HCT116 (cell line): ENCODE measurements around the gene STIM2. TPM values are rescaled to one million over a fixed set of nuclear protein-coding genes. Genes with fewer than 3 reads are reported as not detected.

Experiments
- ATAC-seq: fragments of 200-7000 bp; cut with Tn5 transposase; 2 replicates; pipeline ENCODE4 v1.9.1; 2020; ENCODE audit warnings: mild to moderate bottlenecking, moderate library complexity
- BruUV-seq: library from RNA; stranded (reverse); fragments of 400-500 nt; replicated peaks from 2 replicates; lab custom pipeline; 2021; lab: Mats Ljungman, UMichigan
- CTCF ChIA-PET: fragments of 300-600 bp; sonication (Branson Sonifier 250); formaldehyde crosslinking; loops from one replicate; lab custom pipeline; 2021; ENCODE audit warnings: antibody characterized with exemption; lab: Charles Lee
- POLR2A ChIA-PET: fragments of 300-600, 350-600 bp; sonication (Branson Sonifier 250); formaldehyde crosslinking; loops from one replicate; lab custom pipeline; 2021; ENCODE audit warnings: antibody characterized with exemption; lab: Charles Lee
- RAD21 ChIA-PET, 2 experiments: fragments of 300-600 bp; sonication (Branson Sonifier 250); formaldehyde crosslinking; loops; one replicate each; lab custom pipeline; 2023; ENCODE audit warnings: low total read pairs in 2 of 2; ENCODE audit not compliant: uncharacterized antibody in 2 of 2, unreplicated experiment in 2 of 2, low non-redundant PET in 1 of 2; lab: Charles Lee
- DNase-seq: peaks from one replicate; pipeline ENCODE4 v3.0.0-alpha.2; 2010; ENCODE audit warnings: low read depth, low spot score
- H2AFZ ChIP-seq: fragments of 200-600 bp; shearing (Covaris generic), sonication (generic); 2 replicates; pipeline ENCODE4 v1.6.1; 2017; ENCODE audit warnings: low read depth, mixed run types, mixed read lengths, antibody characterized with exemption, low read length; ENCODE audit not compliant: poor library complexity, severe bottlenecking
- H3K27ac ChIP-seq: 2 replicates; pipeline ENCODE4 v1.5.1; 2012; ENCODE audit warnings: low read depth, low read length
- H3K27me3 ChIP-seq: fragments of 200-600 bp; sonication (generic); 2 replicates; pipeline ENCODE4 v1.6.1; 2016; ENCODE audit warnings: mixed run types, low read length, mixed read lengths; ENCODE audit not compliant: insufficient read depth
- H3K36me3 ChIP-seq, 2 experiments: fragments of 200-500 bp in 1 of 2; fragments of 200-600 bp in 1 of 2; sonication (Bioruptor generic) in 1 of 2; sonication (generic) in 1 of 2; 2 replicates each; pipeline versions ENCODE4 v1.5.1 to v1.6.1; 2014 to 2016; ENCODE audit warnings: low read length in 2 of 2, inconsistent platforms in 1 of 2, mixed read lengths in 1 of 2, mixed run types in 1 of 2; ENCODE audit not compliant: insufficient read depth in 2 of 2, control insufficient read depth in 1 of 2
- H3K4me1 ChIP-seq, 2 experiments: fragments of 200-600 bp in 1 of 2; sonication (generic) in 1 of 2; 2 replicates each; pipeline versions ENCODE4 v1.5.1 to v1.6.1; 2012 to 2017; ENCODE audit warnings: low read length in 2 of 2, inconsistent platforms in 1 of 2, mild to moderate bottlenecking in 1 of 2, mixed read lengths in 1 of 2, mixed run types in 1 of 2, moderate library complexity in 1 of 2; ENCODE audit not compliant: insufficient read depth in 2 of 2, control insufficient read depth in 1 of 2
- H3K4me2 ChIP-seq: fragments of 200-600 bp; sonication (generic); 2 replicates; pipeline ENCODE4 v1.6.1; 2017; ENCODE audit warnings: mixed run types, low read length, mixed read lengths
- H3K4me3 ChIP-seq, 2 experiments: fragments of 200-600 bp in 1 of 2; sonication (generic) in 1 of 2; replicated peaks in 1 of 2; 2 replicates each; pipeline ENCODE4 v1.5.1; 2011 to 2016; ENCODE audit warnings: low read length in 2 of 2, control low read depth in 1 of 2, low read depth in 1 of 2, mild to moderate bottlenecking in 1 of 2, mixed read lengths in 1 of 2, mixed run types in 1 of 2
- H3K79me2 ChIP-seq: fragments of 200-600 bp; sonication (generic); 2 replicates; pipeline ENCODE4 v1.6.1; 2017; ENCODE audit warnings: mild to moderate bottlenecking, mixed run types, low read length, moderate library complexity, mixed read lengths; ENCODE audit not compliant: insufficient read depth
- H3K9ac ChIP-seq: fragments of 200-600 bp; sonication (generic); 2 replicates; pipeline ENCODE4 v1.6.1; 2016; ENCODE audit warnings: low read length, mixed read lengths
- H3K9me2 ChIP-seq: fragments of 200-600 bp; sonication (generic), shearing (Covaris generic); 2 replicates; pipeline ENCODE4 v1.6.1; 2017; ENCODE audit warnings: mixed run types, mild to moderate bottlenecking, moderate library complexity; ENCODE audit not compliant: insufficient read depth
- H3K9me3 ChIP-seq, 2 experiments: fragments of 200-500 bp in 1 of 2; fragments of 200-600 bp in 1 of 2; sonication (Bioruptor generic) in 1 of 2; sonication (generic) in 1 of 2; 2 replicates each; pipeline ENCODE4 v1.6.1; 2014 to 2017; ENCODE audit warnings: low read length in 2 of 2, mixed read lengths in 2 of 2, inconsistent platforms in 1 of 2, low read depth in 1 of 2, mild to moderate bottlenecking in 1 of 2, mixed run types in 1 of 2, moderate library complexity in 1 of 2; ENCODE audit not compliant: control insufficient read depth in 1 of 2, insufficient read depth in 1 of 2
- H4K20me1 ChIP-seq: fragments of 200-600 bp; sonication (generic), shearing (Covaris generic); 2 replicates; pipeline ENCODE4 v1.6.1; 2017; ENCODE audit warnings: mixed run types, mild to moderate bottlenecking, moderate library complexity; ENCODE audit not compliant: insufficient read depth
- CBX3 ChIP-seq: IDR thresholded peaks from 2 replicates; pipeline ENCODE4 v1.6.1; 2012; ENCODE audit warnings: low read depth
- EZH2 ChIP-seq: fragments of 200-600 bp; sonication (generic); IDR thresholded peaks from 2 replicates; pipeline ENCODE4 v1.6.1; 2017; ENCODE audit warnings: antibody characterized with exemption, mixed run types
- EZH2phosphoT487 ChIP-seq: fragments of 200-600 bp; IDR thresholded peaks from 2 replicates; pipeline ENCODE4 v1.6.1; 2018; ENCODE audit warnings: antibody characterized with exemption, borderline replicate concordance
- POLR2A ChIP-seq: IDR thresholded peaks from 2 replicates; pipeline ENCODE4 v1.7.0; 2011; ENCODE audit warnings: borderline replicate concordance; ENCODE audit not compliant: insufficient read depth, insufficient read length; ENCODE audit errors: extremely low read depth
- SIN3A ChIP-seq: IDR thresholded peaks from 2 replicates; pipeline ENCODE4 v1.6.1; 2012; ENCODE audit warnings: low read depth
- SP1 ChIP-seq: IDR thresholded peaks from 2 replicates; pipeline ENCODE4 v1.6.1; 2012; ENCODE audit warnings: low read depth
- TCF7L2 ChIP-seq: IDR thresholded peaks from 2 replicates; pipeline ENCODE4 v1.7.0; 2011; ENCODE audit warnings: borderline replicate concordance, inconsistent platforms; ENCODE audit not compliant: insufficient read depth, insufficient read length; ENCODE audit errors: extremely low read depth
- ZFX ChIP-seq: fragments of 450-650 bp; IDR thresholded peaks from 2 replicates; pipeline ENCODE4 v1.6.1; 2017
- intact Hi-C: fragments of 100-400 bp; cut with micrococcal nuclease; formaldehyde crosslinking; loops from 2 replicates; pipeline ENCODE4 v1.10.0; 2022
- total RNA-seq: library from RNA; stranded (reverse); gene quantifications from one replicate; pipeline ENCODE4 v1.2.1, GENCODE V29; 2021; ENCODE audit not compliant: unreplicated experiment
- TF ChIP-seq, protein P1 (sequence below), 3 experiments: fragments of 200-600 bp in 1 of 3; sonication (generic) in 1 of 3; IDR thresholded peaks in 2 of 3; conservative IDR thresholded peaks in 1 of 3; 2 replicates each; pipeline ENCODE4 v1.5.1; 2012 to 2017; ENCODE audit warnings: low read depth in 2 of 3, low read length in 2 of 3, antibody characterized with exemption in 1 of 3, borderline replicate concordance in 1 of 3, control low read depth in 1 of 3, mild to moderate bottlenecking in 1 of 3, mixed read lengths in 1 of 3, mixed run types in 1 of 3, moderate library complexity in 1 of 3; ENCODE audit not compliant: insufficient read depth in 1 of 3
- TF ChIP-seq, protein P2 (sequence below): IDR thresholded peaks from 2 replicates; pipeline ENCODE4 v1.6.1; 2012

The STIM2 gene
- total RNA-seq, 1 experiment from 2014 or later, result 65.9 TPM

DNA sequence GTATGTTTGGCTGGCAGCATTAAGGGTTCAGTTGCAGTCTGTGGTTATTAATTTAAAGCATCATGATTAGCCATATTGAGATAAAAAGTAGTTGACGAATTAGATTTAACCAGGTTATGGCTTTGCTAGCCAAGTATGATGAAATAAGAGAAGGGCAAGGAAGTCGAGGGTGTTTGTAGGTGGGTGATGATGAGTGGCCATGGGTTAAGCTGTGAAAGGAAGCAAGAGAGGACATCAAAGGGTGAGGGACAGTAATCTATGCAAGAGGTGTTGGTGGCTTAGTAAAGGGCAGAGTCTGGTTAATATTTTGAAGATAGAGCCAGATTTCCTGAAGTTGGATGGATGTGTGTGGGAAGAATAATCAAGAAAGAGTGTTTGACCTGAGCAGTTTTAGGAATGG is 44.5 kb downstream of the STIM2 start:
- H3K36me3 ChIP-seq, result no peaks in the 10 kb centered on the region
- CTCF ChIA-PET, result no interaction called here
- no peak overlapping the region for H3K27ac ChIP-seq
- no peaks in the 10 kb centered on the region for H3K4me1 ChIP-seq
- RAD21 ChIA-PET, result no interaction called here
- TF ChIP-seq SIN3A, result no peak
- TF ChIP-seq, protein P1, sequence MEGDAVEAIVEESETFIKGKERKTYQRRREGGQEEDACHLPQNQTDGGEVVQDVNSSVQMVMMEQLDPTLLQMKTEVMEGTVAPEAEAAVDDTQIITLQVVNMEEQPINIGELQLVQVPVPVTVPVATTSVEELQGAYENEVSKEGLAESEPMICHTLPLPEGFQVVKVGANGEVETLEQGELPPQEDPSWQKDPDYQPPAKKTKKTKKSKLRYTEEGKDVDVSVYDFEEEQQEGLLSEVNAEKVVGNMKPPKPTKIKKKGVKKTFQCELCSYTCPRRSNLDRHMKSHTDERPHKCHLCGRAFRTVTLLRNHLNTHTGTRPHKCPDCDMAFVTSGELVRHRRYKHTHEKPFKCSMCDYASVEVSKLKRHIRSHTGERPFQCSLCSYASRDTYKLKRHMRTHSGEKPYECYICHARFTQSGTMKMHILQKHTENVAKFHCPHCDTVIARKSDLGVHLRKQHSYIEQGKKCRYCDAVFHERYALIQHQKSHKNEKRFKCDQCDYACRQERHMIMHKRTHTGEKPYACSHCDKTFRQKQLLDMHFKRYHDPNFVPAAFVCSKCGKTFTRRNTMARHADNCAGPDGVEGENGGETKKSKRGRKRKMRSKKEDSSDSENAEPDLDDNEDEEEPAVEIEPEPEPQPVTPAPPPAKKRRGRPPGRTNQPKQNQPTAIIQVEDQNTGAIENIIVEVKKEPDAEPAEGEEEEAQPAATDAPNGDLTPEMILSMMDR (IDR thresholded peaks at IDR 0.05 in 2 of 3, conservative IDR thresholded peaks at IDR 0.05 in 1 of 3; ENCODE audit: borderline replicate concordance in 1 of 3, insufficient read depth in 1 of 3, low read depth in 2 of 3, low read length in 2 of 3), result no peak
- TF ChIP-seq EZH2phosphoT487, result no peak
- TF ChIP-seq, protein P2, sequence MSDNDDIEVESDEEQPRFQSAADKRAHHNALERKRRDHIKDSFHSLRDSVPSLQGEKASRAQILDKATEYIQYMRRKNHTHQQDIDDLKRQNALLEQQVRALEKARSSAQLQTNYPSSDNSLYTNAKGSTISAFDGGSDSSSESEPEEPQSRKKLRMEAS, result no peak
- TF ChIP-seq POLR2A, result no peak
- no peak for TF ChIP-seq TCF7L2
- TF ChIP-seq CBX3, result no peak
- no peak for TF ChIP-seq EZH2
- no peak for TF ChIP-seq ZFX
- TF ChIP-seq SP1, result no peak
- no peak overlapping the region for H3K4me3 ChIP-seq
- intact Hi-C loops, result no loop called here
- H3K9ac ChIP-seq, result no peak overlapping the region
- POLR2A ChIA-PET, result no interaction called here
- no peaks in the 10 kb centered on the region for H3K9me3 ChIP-seq
- DNase-seq, result no peak
- peaks cover 21% of the 10 kb centered on the region for H3K79me2 ChIP-seq
- H4K20me1 ChIP-seq, result no peaks in the 10 kb centered on the region; the same call in 1 of the 2 replicates
- no TSS peak for BruUV-seq
- no peak overlapping the region for H2AFZ ChIP-seq
- ATAC-seq, result no peak
- no peaks in the 10 kb centered on the region for H3K27me3 ChIP-seq
- no peaks in the 10 kb centered on the region for H3K9me2 ChIP-seq
- H3K4me2 ChIP-seq, result no peak overlapping the region
